ENCODE measurements around the gene ARHGAP27. TPM values are rescaled to one million over a fixed set of nuclear protein-coding genes. Genes with fewer than 3 reads are reported as not detected.

Gene ARHGAP27
- total and polyA plus RNA-seq, 9 of the 15 experiments (the other 6 are each of a cell fraction or from before 2014, with no cell fraction given) = 0.04 to 4.6 (median 2.1) TPM

DNA sequence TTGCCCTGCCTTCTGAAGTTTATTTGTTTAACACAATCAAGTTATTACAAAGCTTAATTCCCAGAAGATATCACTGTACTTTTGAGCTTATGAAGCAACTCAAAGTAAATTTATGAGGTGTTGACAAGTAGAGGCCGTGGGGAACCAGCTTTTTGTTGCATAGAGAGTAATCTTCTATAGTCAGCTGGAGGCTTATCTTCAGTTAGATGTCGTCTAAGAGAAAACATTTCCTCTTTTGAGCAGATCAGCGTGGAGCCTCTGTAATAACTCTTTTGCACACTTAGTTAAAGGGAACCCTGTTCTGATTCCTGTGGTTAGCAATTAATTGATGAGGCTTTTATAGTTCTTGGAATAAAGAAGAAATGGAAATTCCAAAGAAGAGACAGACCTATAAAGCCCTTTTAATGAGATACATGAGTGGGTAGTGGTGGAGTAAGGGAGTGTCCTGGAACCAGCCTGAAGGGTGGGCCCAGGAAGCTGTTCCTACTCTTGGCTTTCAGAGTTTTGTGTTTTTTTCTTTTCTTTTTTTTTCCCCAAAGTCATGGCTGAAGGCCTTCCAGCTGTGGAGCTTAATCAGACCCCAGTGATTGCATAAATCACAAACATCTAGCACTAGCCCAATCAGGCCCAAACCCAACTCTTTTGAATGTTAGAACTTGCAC, 87.0 kb downstream of the ARHGAP27 start (continued):
- TF ChIP-seq, protein P1, sequence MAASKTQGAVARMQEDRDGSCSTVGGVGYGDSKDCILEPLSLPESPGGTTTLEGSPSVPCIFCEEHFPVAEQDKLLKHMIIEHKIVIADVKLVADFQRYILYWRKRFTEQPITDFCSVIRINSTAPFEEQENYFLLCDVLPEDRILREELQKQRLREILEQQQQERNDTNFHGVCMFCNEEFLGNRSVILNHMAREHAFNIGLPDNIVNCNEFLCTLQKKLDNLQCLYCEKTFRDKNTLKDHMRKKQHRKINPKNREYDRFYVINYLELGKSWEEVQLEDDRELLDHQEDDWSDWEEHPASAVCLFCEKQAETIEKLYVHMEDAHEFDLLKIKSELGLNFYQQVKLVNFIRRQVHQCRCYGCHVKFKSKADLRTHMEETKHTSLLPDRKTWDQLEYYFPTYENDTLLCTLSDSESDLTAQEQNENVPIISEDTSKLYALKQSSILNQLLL (CRISPR knock-in tag; IDR thresholded peaks at IDR 0.05; ENCODE audit: borderline replicate concordance) = no peak
- TF ChIP-seq ATF1 (CRISPR knock-in tag; IDR thresholded peaks at IDR 0.05) (no peak), ATF1 (tag; IDR thresholded peaks at IDR 0.05) (peak; percentile 86), CTBP1 (IDR thresholded peaks at IDR 0.05; ENCODE audit: borderline replicate concordance) (peak; percentile 58; the same call in 1 of the 2 replicates), ZBED1 (IDR thresholded peaks at IDR 0.05) (peak; percentile 92; the same call in 1 of the 2 replicates), NCOA2 (IDR thresholded peaks at IDR 0.05; ENCODE audit: partially characterized antibody in 2 of 2) (no peak), ZC3H8 (IDR thresholded peaks at IDR 0.05) (no peak), ELF4 (CRISPR knock-in tag; IDR thresholded peaks at IDR 0.05) (peak; percentile 89), NEUROD1 (IDR thresholded peaks at IDR 0.05; ENCODE audit: borderline replicate concordance, low read depth, low read length, partially characterized antibody) (peak; percentile 92), MAFK (IDR thresholded peaks at IDR 0.05; ENCODE audit: low read length) (no peak), KLF1 (tag; IDR thresholded peaks at IDR 0.05) (no peak), EGR1 (conservative IDR thresholded peaks at IDR 0.05) (no peak; the same call in none of the 2 replicates)
- TF ChIP-seq, protein P2, sequence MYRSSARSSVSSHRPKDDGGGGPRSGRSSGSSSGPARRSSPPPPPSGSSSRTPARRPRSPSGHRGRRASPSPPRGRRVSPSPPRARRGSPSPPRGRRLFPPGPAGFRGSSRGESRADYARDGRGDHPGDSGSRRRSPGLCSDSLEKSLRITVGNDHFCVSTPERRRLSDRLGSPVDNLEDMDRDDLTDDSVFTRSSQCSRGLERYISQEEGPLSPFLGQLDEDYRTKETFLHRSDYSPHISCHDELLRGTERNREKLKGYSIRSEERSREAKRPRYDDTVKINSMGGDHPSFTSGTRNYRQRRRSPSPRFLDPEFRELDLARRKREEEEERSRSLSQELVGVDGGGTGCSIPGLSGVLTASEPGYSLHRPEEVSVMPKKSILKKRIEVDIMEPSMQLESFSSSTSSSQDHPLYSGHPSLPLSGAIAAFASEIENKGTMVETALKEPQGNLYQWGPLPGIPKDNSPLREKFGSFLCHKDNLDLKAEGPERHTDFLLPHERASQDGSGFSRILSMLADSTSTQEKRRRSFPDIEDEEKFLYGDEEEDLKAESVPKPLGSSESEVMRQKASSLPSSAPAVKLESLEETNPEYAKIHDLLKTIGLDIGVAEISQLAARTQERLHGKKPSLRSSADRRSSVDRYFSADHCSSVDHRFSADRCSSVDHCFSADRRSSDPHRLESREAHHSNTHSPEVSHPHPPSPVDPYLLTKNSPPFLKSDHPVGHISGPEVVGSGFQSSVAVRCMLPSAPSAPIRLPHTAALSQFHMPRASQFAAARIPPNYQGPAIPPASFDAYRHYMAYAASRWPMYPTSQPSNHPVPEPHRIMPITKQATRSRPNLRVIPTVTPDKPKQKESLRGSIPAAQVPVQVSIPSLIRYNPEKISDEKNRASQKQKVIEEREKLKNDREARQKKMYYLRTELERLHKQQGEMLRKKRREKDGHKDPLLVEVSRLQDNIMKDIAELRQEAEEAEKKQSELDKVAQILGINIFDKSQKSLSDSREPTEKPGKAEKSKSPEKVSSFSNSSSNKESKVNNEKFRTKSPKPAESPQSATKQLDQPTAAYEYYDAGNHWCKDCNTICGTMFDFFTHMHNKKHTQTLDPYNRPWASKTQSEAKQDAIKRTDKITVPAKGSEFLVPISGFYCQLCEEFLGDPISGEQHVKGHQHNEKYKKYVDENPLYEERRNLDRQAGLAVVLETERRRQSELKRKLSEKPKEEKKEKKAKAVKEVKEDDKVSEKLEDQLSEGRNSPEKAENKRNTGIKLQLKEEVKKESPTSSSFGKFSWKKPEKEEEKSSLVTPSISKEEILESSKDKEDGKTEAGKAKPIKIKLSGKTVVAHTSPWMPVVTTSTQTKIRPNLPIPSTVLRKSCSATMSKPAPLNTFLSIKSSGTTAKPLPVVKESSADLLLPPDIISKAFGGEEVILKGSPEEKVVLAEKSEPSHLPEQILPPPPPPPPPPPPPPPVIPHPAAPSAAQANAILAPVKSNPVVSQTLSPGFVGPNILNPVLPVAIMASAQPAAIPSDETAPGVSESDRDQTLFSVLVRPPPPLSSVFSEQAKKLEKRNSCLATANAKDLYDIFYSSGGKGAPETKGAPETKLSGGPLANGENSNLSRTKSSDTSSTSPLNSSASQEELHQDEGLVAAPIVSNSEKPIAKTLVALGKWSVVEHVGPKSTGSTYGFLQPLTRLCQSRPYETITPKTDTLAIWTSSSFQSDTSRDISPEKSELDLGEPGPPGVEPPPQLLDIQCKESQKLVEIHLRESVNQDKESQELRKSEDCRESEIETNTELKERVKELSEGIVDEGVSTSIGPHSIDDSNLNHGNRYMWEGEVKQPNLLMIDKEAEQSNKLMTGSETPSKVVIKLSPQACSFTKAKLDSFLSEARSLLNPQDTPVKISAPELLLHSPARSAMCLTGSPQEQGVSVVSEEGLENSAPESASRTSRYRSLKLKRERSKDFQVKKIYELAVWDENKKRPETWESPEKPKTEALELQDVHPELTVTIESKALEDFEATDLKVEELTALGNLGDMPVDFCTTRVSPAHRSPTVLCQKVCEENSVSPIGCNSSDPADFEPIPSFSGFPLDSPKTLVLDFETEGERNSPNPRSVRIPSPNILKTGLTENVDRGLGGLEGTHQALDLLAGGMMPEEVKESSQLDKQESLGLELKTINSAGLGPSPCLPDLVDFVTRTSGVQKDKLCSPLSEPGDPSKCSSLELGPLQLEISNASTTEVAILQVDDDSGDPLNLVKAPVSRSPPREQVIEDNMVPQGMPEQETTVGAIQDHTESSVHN (IDR thresholded peaks at IDR 0.05; ENCODE audit: borderline replicate concordance in 1 of 2, low read depth in 1 of 2) = peak in 1 of 2 experiments; percentile 94; a peak in 2 of 4 replicates
- TF ChIP-seq, protein P3, sequence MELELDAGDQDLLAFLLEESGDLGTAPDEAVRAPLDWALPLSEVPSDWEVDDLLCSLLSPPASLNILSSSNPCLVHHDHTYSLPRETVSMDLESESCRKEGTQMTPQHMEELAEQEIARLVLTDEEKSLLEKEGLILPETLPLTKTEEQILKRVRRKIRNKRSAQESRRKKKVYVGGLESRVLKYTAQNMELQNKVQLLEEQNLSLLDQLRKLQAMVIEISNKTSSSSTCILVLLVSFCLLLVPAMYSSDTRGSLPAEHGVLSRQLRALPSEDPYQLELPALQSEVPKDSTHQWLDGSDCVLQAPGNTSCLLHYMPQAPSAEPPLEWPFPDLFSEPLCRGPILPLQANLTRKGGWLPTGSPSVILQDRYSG (tag; conservative IDR thresholded peaks at IDR 0.05; ENCODE audit: low read depth) = no peak
- TF ChIP-seq, protein P4, sequence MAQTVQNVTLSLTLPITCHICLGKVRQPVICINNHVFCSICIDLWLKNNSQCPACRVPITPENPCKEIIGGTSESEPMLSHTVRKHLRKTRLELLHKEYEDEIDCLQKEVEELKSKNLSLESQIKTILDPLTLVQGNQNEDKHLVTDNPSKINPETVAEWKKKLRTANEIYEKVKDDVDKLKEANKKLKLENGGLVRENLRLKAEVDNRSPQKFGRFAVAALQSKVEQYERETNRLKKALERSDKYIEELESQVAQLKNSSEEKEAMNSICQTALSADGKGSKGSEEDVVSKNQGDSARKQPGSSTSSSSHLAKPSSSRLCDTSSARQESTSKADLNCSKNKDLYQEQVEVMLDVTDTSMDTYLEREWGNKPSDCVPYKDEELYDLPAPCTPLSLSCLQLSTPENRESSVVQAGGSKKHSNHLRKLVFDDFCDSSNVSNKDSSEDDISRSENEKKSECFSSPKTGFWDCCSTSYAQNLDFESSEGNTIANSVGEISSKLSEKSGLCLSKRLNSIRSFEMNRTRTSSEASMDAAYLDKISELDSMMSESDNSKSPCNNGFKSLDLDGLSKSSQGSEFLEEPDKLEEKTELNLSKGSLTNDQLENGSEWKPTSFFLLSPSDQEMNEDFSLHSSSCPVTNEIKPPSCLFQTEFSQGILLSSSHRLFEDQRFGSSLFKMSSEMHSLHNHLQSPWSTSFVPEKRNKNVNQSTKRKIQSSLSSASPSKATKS (CRISPR knock-in tag; IDR thresholded peaks at IDR 0.05) = no peak
